Activated T-helper 17 cell treated with anti-CD3 and anti-CD28 coated beads, Interleukin-2, amount 50 U/mL, for 72 hours (primary cell): ENCODE results near the gene EXOSC3. TPM values are rescaled to one million over a fixed set of nuclear protein-coding genes. Genes with fewer than 3 reads are reported as not detected.
A peak's percentile ranks its signal among the peaks of the same experiment; 100 is the strongest.
"Not testable (repeated sequence)": the region's sequence is repeated elsewhere in the genome, so short reads cannot be mapped to it uniquely, and the experiment has no call there.

Experiments used
- ATAC-seq: fragments of 150-1000 bp; cut with Tn5 transposase; replicated peaks from 2 replicates; pipeline ENCODE4 v1.10.0; 2021; ENCODE audit warnings: mild to moderate bottlenecking, moderate library complexity
- H3K27ac Mint-ChIP-seq: one replicate; pipeline ENCODE4 v1.8.0; 2022; ENCODE audit warnings: mixed read lengths
- H3K27me3 Mint-ChIP-seq: one replicate; pipeline ENCODE4 v1.8.0; 2022; ENCODE audit warnings: mixed read lengths
- H3K36me3 Mint-ChIP-seq: one replicate; pipeline ENCODE4 v1.8.0; 2022; ENCODE audit warnings: low read depth, mild to moderate bottlenecking, mixed read lengths
- H3K4me1 Mint-ChIP-seq: one replicate; pipeline ENCODE4 v1.8.0; 2022; ENCODE audit warnings: mixed read lengths
- H3K4me3 Mint-ChIP-seq: one replicate; pipeline ENCODE4 v1.8.0; 2022; ENCODE audit warnings: mild to moderate bottlenecking, mixed read lengths
- H3K9me3 Mint-ChIP-seq: one replicate; pipeline ENCODE4 v1.8.0; 2022; ENCODE audit warnings: mixed read lengths
- total RNA-seq, 2 donors: library from RNA; stranded (reverse); gene quantifications; one replicate each; pipeline ENCODE4 v1.2.3, GENCODE V29; 2022

Gene EXOSC3
- total RNA-seq, 2 donors from 2014 or later: 57.9 to 98.4 TPM

DNA sequence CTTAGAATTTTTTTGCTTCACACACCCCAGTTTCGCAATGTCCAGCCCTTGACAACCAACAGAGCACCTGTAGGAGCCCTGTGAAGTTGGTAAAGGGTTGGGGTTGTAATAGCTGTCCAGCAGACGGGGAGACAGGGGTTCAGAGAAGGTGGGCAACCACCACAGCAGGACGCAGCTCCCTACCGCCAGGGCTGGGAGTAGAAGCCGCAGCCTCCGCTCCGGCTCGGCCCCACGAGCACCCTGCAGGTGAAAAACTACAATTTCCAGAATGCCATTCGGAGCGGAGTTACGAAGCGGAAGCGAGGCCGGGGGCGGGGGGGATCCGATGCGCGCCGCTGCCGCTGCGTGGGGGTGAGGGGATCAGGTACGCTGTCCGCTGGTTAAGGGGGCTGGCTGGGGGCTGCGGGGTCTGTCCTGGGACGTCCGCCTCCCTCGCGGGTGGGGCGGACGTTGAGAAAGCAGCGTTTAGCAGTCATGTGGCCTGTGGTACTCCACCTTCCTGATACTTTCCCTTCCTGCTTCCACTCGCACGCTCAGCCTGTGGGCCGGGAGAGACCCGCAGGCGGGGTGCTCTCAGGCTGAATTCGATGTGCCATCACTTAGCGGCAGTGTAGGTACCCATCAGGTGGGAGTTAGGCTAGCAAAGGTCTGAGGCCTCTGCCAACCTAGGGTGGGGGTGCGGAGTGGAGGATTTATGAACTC, 31.2 kb downstream of the EXOSC3 start, which contains the start of gene TRMT10B:
Gene TRMT10B (plus strand): TSS at position 317 of the 702 bp plus-strand sequence. CDS start 8,127 bp downstream, outside the sequence.
- no peaks in the 10 kb centered on the region for H3K36me3 Mint-ChIP-seq
- no peaks in the 10 kb centered on the region for H3K27me3 Mint-ChIP-seq
- peak within 1 kb of the TSS; percentile 99 for H3K4me3 Mint-ChIP-seq
- peaks cover 17% of the 10 kb centered on the region for H3K4me1 Mint-ChIP-seq
- H3K9me3 Mint-ChIP-seq: no peaks in the 10 kb centered on the region
- peak; percentile 91 for ATAC-seq
- H3K27ac Mint-ChIP-seq: peak within 1 kb of the TSS; percentile 99

DNA sequence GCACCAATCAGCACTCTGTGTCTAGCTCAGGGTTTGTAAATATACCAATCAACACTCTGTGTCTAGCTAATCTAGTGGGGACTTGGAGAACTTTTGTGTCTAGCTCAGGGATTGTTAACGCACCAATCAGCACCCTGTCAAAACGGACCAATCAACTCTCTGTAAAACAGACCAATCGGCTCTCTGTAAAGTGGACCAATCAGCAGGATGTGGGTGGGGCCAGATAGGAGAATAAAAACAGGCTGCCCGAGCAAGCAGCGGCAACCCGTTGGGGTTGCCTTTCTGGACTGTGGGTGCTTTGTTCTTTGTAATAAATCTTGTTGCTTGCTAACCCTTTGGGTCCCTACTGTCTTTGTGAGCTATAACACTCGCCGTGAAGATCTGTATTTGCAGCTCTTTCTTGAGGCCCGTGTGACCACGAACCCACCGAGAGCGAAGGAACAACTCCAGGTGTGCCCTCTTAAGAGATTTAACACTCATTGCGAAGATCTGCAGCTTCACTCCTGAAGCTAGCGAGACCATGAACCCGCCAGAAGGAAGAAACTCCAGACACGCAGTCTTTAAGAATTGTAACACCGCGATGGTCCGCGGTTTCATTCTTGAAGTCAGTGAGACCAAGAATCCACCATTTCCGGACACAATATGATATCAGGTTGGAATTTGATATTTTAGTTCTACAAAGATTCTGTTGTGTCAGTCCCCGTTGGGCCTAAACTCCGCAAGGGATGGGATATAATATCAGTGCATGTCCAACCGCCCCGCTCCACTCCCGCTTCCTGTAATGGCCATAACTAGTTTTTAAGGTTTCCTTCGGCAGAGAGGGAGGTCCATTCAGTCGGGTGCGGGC, 32.0 kb downstream of the EXOSC3 start:
- Mint-ChIP-seq H3K36me3 (no peaks in the 10 kb centered on the region), H3K4me3 (peak overlapping the region; percentile 99), H3K9me3 (no peaks in the 10 kb centered on the region), H3K4me1 (peaks cover 17% of the 10 kb centered on the region), H3K27ac (peak overlapping the region; percentile 99), H3K27me3 (no peaks in the 10 kb centered on the region)
- ATAC-seq: peak; percentile 3

DNA sequence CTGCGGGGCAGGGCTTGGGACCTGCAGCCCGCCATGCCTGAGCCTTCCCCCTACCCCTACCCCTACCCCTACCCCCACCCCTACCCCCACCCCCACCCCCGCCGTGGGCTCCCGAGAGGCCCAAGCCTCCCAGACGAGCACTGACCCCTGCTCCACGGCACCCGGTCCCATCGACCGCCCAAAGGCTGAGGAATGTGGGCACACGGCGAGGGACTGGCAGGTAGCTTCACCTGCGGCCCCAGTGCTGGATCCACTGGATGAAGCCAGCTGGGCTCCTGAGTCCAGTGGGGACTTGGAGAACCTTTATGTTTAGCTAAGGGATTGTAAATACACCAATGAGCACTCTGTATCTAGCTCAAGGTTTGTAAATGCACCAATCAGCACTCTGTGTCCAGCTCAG, 32.8 kb downstream of the EXOSC3 start:
- not testable (repeated sequence) for H3K36me3 Mint-ChIP-seq, ATAC-seq, H3K9me3 Mint-ChIP-seq, H3K27me3 Mint-ChIP-seq
- H3K4me3 Mint-ChIP-seq: peak overlapping the region; percentile 99
- peaks cover 17% of the 10 kb centered on the region for H3K4me1 Mint-ChIP-seq
- peak overlapping the region; percentile 99 for H3K27ac Mint-ChIP-seq

DNA sequence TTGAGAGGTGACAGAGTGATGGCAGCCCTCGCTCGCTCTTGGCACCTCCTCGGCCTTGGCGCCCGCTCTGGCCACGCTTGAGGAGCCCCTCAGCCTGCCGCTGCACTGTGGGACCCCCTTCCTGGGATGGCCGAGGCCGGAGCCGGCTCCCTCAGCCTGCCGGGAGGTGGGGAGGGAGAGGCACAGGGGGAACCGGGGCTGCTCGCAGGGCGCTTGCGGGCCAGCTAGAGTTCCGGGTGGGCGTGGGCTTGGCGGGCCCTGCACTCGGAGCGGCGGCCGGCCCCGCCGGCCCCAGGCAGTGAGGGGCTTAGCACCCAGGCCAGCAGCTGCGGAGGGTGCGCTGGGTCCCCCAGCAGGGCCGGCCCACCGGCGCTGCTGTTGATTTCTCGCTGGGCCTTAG, 33.2 kb downstream of the EXOSC3 start:
- not testable (repeated sequence) for H3K4me3 Mint-ChIP-seq, H3K27ac Mint-ChIP-seq, H3K36me3 Mint-ChIP-seq, ATAC-seq, H3K9me3 Mint-ChIP-seq, H3K27me3 Mint-ChIP-seq
- H3K4me1 Mint-ChIP-seq: peaks cover 17% of the 10 kb centered on the region

DNA sequence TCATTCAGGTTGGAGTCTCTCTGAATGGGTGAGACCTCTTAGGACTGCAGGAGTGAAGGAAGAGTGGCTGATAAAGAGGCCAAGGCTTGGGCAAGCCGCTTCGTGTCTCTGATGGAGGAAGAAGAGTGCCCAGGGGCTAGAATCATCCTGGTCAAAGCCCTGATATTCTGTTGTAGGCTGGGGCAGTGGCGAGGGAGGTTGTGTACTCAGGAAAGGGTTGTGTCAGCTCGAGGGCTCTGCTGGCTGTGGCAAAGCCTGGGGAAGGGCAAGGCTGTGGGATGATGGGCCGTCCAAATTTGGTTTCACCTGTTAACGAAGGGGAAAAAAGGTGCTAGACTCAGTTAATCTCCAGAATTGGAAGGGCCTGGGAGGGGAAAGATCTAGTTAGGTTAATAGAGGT, 33.7 kb downstream of the EXOSC3 start:
- Mint-ChIP-seq H3K27me3 (no peaks in the 10 kb centered on the region), H3K4me3 (no peak overlapping the region), H3K36me3 (no peaks in the 10 kb centered on the region), H3K9me3 (no peaks in the 10 kb centered on the region), H3K27ac (no peak overlapping the region), H3K4me1 (peaks cover 17% of the 10 kb centered on the region)
- ATAC-seq: no peak

DNA sequence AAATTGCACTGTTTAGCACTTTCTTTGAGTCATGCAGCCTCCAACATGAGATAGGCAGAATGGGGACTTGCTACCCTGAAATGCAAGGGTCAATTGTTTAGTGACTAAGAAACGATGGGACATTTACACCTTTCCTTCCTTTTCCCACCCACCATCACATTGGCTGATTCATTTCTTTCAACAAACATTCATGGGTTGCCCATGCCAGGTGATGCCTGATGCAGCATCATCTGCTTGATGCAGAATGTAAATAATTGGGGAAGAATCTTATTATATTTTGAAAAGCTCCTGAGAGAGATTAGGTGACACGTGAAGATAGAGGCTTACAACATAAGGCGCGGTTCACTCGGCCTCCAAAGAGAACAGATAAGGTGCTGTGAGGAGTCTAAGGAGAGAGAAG, 35.7 kb downstream of the EXOSC3 start:
- no peak overlapping the region for H3K4me3 Mint-ChIP-seq
- peaks cover 7% of the 10 kb centered on the region for H3K4me1 Mint-ChIP-seq
- no peak for ATAC-seq
- no peaks in the 10 kb centered on the region for H3K27me3 Mint-ChIP-seq
- H3K9me3 Mint-ChIP-seq: no peaks in the 10 kb centered on the region
- no peak overlapping the region for H3K27ac Mint-ChIP-seq
- H3K36me3 Mint-ChIP-seq: no peaks in the 10 kb centered on the region

DNA sequence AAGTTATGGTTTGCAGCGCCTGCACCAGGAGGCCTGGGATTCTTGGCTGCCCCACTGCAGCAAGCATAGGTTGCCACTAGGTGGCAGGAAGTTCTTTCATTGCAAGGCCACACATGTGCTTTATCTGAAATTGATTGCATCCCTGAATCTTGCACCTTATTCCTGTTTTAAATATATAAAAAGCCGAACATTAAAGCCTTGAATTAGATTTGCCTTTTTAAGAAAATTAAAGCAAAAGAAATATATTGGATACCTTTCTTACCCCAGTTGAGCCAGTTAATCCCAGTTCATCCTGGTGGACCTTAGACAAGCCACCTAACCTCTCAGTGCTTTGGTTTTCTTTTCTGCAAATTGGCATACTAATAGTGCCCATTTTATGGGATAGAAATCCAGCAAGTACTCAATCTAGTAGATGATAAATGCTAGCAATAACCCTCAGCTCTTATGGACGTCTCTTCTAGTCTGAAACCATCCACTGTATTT, 37.6 kb downstream of the EXOSC3 start:
- Mint-ChIP-seq H3K36me3 (no peaks in the 10 kb centered on the region), H3K4me3 (no peak overlapping the region), H3K9me3 (no peaks in the 10 kb centered on the region), H3K27me3 (no peaks in the 10 kb centered on the region), H3K4me1 (no peaks in the 10 kb centered on the region), H3K27ac (no peak overlapping the region)
- peak; percentile 81 for ATAC-seq

DNA sequence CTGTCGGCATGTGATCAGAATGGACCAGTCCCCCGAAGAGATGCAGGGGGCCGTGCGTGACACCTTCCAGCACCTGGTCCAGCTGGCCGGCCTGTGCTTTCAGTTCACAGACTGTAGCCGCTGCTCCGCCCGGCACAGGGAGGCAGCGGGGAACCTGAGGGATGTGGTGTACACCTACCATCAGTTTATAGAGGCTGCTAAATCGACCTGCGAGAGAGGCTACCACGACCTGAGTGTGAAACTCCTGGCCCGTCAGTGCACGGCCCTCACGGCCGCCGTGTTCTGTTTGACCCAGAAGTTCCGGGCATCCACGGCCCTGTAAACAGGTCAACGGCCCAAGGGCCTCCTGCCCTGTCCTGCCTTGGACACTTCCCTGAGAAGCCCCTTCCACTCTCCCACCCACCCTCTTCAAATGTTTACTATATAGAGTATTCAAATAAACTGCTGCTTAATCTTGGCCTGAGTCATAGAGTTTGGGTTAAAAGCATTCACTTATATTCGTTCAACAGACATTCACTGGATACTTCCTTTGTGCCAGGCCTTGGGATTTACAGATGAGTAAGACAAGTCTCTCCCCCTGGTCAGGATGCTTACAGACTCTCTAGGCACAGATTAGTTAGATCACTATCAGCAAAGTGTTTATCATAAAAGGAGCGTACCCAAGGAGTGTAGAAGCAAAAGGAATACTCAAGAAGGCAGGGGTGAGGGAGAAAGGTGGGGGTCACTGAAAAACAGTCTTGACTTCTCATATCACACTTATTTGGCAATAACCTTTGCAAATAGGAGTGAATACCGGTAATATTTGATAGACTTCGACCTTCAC, 38.2 kb downstream of the EXOSC3 start:
- Mint-ChIP-seq H3K27ac (no peak overlapping the region), H3K27me3 (no peaks in the 10 kb centered on the region), H3K36me3 (no peaks in the 10 kb centered on the region), H3K9me3 (no peaks in the 10 kb centered on the region), H3K4me1 (no peaks in the 10 kb centered on the region), H3K4me3 (no peak overlapping the region)
- no peak for ATAC-seq

DNA sequence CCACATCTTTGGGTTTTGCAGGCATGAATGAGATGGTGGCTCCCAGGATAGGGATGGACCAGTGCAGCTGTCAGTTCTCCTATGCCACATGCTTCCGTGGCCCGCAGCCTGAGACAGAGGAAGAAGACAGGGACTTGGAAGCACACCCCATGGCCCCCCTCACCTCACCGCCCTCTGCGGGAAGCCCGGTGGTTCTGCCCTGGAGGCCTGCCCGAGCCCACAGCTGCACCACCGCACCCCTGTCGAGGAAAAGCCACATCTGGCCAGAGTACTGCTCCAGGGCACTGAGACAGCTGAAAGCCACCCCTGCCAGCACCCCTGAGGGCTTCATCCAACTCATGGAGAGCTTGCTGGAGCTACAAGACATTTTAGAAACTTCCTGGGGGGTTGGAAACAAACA, 38.9 kb downstream of the EXOSC3 start:
- H3K4me3 Mint-ChIP-seq: no peak overlapping the region
- no peaks in the 10 kb centered on the region for H3K4me1 Mint-ChIP-seq
- no peak for ATAC-seq
- no peaks in the 10 kb centered on the region for H3K36me3 Mint-ChIP-seq
- H3K27ac Mint-ChIP-seq: no peak overlapping the region
- no peaks in the 10 kb centered on the region for H3K9me3 Mint-ChIP-seq
- no peaks in the 10 kb centered on the region for H3K27me3 Mint-ChIP-seq

DNA sequence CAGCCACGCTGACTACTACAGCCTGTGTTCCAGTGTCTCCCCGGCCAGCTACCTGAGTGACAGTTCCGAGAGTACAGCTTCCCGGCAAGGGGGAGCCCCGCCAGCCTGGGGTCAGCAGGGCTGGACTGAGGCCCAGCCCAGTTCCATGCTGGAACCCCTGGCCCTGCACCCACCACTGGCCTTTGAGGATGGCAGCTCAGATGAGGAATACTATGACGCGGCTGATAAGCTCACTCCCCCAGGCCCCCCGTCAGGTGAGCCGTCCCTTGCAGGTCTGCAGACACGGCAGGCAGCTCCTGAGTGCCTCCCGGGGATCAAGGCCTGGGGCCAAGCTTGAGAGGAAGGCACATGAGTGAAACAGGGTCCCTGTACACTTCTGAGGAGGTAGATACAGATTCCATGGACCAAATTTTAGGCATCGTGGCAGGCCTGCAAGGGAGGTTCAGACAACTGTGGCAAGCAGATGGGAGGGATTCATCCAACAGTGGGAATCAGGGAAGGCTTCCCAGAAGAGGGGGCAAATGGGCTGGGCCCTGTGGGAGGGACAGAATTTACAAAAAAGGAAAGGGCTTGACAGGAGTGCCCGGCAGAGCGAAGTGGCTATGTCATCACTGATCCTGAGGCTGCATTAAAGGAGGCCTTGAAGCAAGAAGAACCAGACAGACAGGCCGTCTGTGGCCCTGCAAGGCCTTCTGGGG, 44.1 kb downstream of the EXOSC3 start:
- Mint-ChIP-seq H3K27me3 (peaks cover 5% of the 10 kb centered on the region), H3K27ac (no peak overlapping the region), H3K9me3 (no peaks in the 10 kb centered on the region), H3K36me3 (no peaks in the 10 kb centered on the region), H3K4me3 (no peak overlapping the region), H3K4me1 (no peaks in the 10 kb centered on the region)
- no peak for ATAC-seq

DNA sequence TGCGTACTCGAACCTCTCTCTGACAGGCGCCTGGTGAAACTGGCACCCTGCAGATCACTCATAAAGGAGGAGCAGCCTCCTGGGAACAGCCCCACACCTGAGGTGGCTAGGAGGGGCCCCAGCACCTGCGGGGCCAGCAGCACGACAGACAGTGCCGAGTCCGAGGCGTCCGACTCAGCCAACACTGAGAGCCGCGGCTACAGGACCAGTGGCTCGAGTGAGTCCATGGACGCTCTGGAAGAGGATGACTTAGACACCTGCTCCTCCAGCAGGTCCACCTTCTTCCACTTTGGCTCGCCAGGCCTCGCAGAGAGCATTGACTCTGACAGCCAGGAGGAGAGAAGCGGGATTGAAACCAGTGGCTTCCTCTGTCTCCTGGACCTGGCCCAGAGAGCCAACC, 44.7 kb downstream of the EXOSC3 start:
- Mint-ChIP-seq H3K4me1 (no peaks in the 10 kb centered on the region), H3K27ac (no peak overlapping the region), H3K4me3 (no peak overlapping the region), H3K36me3 (no peaks in the 10 kb centered on the region), H3K9me3 (no peaks in the 10 kb centered on the region), H3K27me3 (peaks cover 5% of the 10 kb centered on the region)
- ATAC-seq: no peak

DNA sequence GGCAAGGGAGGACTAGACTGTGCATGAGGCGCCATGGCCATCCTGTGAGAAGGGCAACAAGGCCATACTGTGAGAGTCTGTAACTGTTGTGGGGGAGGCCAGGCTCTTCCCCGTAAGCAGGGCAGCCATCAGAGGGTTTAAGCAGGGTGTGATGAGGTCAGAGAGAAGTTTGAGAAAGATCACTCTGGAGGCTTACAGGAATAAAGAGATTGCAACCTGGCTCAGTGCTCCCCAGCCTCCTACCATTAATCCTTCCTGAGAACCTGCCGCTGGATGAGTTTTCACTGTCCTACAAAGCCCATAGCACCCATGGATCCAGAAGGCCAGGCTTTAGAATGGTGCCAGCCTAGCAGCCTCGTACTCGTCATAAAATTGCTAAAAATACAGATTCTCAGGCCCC, 45.6 kb downstream of the EXOSC3 start:
- ATAC-seq: no peak
- H3K9me3 Mint-ChIP-seq: no peaks in the 10 kb centered on the region
- no peak overlapping the region for H3K4me3 Mint-ChIP-seq
- H3K4me1 Mint-ChIP-seq: no peaks in the 10 kb centered on the region
- no peak overlapping the region for H3K27ac Mint-ChIP-seq
- peaks cover 5% of the 10 kb centered on the region for H3K27me3 Mint-ChIP-seq
- no peaks in the 10 kb centered on the region for H3K36me3 Mint-ChIP-seq

DNA sequence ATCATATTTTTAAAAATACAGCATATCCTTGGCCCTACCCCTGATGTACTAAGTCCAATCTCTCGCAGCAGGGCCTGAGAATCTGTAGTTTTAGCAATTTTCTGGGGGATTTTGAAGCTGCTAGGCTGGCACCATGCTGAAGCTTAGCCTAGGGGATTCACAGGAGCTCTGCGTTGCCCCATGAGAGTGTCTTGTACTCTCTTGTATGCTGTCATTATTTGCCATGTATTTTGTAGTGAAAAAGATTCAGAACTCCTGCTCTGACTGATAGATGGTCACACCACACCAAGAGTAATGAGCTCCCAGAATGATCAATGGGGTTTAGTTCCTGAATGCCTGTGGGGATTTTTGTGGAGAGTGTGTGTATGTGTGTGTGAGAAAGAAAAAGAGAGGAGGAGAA, 51.9 kb downstream of the EXOSC3 start:
- ATAC-seq: no peak
- no peaks in the 10 kb centered on the region for H3K9me3 Mint-ChIP-seq

More for the DNA sequence above, 51.9 kb downstream of the EXOSC3 start:
- Mint-ChIP-seq H3K4me1 (no peaks in the 10 kb centered on the region), H3K27ac (no peak overlapping the region), H3K4me3 (no peak overlapping the region), H3K27me3 (peaks cover 4% of the 10 kb centered on the region), H3K36me3 (no peaks in the 10 kb centered on the region)
